Stimulated activated CD4-positive, alpha-beta T cell treated with anti-CD3 and anti-CD28 coated beads, Interleukin-1b, Interleukin-23, amount 100 ng/mL, for 24 hours (primary cell): ENCODE measurements around the gene SOWAHD.
"Not testable (repeated sequence)": the region's sequence is repeated elsewhere in the genome, so short reads cannot be mapped to it uniquely, and the experiment has no call there.

Experiments used
- DNase-seq, 4 experiments: peaks; one replicate each; pipeline ENCODE4 v3.0.0-alpha.2; 2020; ENCODE audit warnings: low read depth in 4 of 4, low spot score in 1 of 4

SOWAHD gene

GRCh38 chrX:119758731-119759247 is 401 bp downstream of the SOWAHD start:
- no peak for DNase-seq

GRCh38 chrX:119759248-119759766 is 919 bp downstream of the SOWAHD start:
- no peak for DNase-seq

- DNase-seq: no peak
These were observed 1.9 kb downstream of the SOWAHD start for GRCh38 chrX:119760026-119760877.

- no peak for DNase-seq
These were observed 4.3 kb downstream of the SOWAHD start for GRCh38 chrX:119762718-119763117.

- no peak for DNase-seq
These were observed 4.8 kb downstream of the SOWAHD start for GRCh38 chrX:119763181-119763580.

GRCh38 chrX:119763836-119764387 is 5.5 kb downstream of the SOWAHD start:
- no peak for DNase-seq

- not testable (repeated sequence) for DNase-seq
These were observed 10.0 kb downstream of the SOWAHD start for GRCh38 chrX:119768436-119768835.

- DNase-seq: not testable (repeated sequence)
These were observed 11.0 kb downstream of the SOWAHD start for GRCh38 chrX:119769388-119769787.

GRCh38 chrX:119775517-119776238 is 17.3 kb downstream of the SOWAHD start:
- no peak for DNase-seq

GRCh38 chrX:119778829-119779228 is 20.4 kb downstream of the SOWAHD start:
- no peak for DNase-seq

GRCh38 chrX:119783026-119783425 is 24.6 kb downstream of the SOWAHD start:
- no peak for DNase-seq

- peak in 2 of 4 experiments; percentile 21 to 25 for DNase-seq
These were observed 26.5 kb downstream of the SOWAHD start for GRCh38 chrX:119784747-119785446.

- peak in 3 of 4 experiments; percentile 15 to 20 (median 17) for DNase-seq
These were observed 32.6 kb downstream of the SOWAHD start for GRCh38 chrX:119790977-119791436.

GRCh38 chrX:119791437-119792231 is 33.2 kb downstream of the SOWAHD start, which contains the start of gene RPL39:
Gene RPL39 (minus strand): TSS chrX:119791630. CDS start chrX:119791576, 54 bp downstream.
- peak; percentile 43 to 62 (median 52) for DNase-seq

- no peak for DNase-seq
These were observed 43.1 kb downstream of the SOWAHD start for GRCh38 chrX:119801253-119802221.

- no peak for DNase-seq
These were observed 44.2 kb downstream of the SOWAHD start for GRCh38 chrX:119802546-119802945.

GRCh38 chrX:119808461-119808860 is 50.1 kb downstream of the SOWAHD start:
- DNase-seq: not testable (repeated sequence)

- no peak for DNase-seq
These were observed 50.8 kb downstream of the SOWAHD start for GRCh38 chrX:119809185-119809666.
